ENCODE measurements around the gene S1PR2. TPM values are rescaled to one million over a fixed set of nuclear protein-coding genes. Genes with fewer than 3 reads are reported as not detected.

S1PR2 gene
- total RNA-seq, 3 donors from 2014 or later = 6.1 to 18.4 (median 13.1) TPM

DNA sequence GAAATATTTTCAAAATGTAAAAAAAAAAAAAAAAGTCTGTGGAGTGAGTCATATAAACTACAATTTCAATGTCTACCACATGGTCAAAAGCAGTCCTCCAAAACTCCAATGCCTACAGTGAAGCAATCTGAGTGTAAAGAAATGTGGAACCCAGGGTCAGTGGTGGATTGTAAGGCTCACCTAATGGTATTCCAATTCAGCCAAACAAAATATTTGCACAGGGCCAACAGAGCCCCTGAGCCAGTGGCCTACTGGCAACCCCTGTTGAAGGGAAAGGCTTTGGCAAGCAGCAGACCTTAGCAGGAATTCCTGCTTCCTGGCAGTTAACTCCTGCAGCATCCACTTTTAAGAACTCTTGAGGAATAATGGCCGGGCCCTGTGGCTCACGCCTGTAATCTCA is 39.8 kb downstream of the S1PR2 start:
- peak; percentile 35 to 59 for DNase-seq (ENCODE audit: low spot score in 2 of 2)
- H3K36me3 ChIP-seq = no peaks in the 10 kb centered on the region
- no peaks in the 10 kb centered on the region for H3K27me3 ChIP-seq
- no peaks in the 10 kb centered on the region for H3K4me1 ChIP-seq
- no peaks in the 10 kb centered on the region for H3K9me3 ChIP-seq
- H3K27ac ChIP-seq = peak overlapping the region in 1 of 2 donors; percentile 0
- H3K4me3 ChIP-seq = no peak overlapping the region
- intact Hi-C loops (cut with DNase I; ENCODE audit: low total_unique reads) = no loop called here
- TF ChIP-seq, protein P1, sequence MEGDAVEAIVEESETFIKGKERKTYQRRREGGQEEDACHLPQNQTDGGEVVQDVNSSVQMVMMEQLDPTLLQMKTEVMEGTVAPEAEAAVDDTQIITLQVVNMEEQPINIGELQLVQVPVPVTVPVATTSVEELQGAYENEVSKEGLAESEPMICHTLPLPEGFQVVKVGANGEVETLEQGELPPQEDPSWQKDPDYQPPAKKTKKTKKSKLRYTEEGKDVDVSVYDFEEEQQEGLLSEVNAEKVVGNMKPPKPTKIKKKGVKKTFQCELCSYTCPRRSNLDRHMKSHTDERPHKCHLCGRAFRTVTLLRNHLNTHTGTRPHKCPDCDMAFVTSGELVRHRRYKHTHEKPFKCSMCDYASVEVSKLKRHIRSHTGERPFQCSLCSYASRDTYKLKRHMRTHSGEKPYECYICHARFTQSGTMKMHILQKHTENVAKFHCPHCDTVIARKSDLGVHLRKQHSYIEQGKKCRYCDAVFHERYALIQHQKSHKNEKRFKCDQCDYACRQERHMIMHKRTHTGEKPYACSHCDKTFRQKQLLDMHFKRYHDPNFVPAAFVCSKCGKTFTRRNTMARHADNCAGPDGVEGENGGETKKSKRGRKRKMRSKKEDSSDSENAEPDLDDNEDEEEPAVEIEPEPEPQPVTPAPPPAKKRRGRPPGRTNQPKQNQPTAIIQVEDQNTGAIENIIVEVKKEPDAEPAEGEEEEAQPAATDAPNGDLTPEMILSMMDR (IDR thresholded peaks at IDR 0.05) = no peak
- no peak for TF ChIP-seq POLR2A (IDR thresholded peaks at IDR 0.05)
- peak in 1 of 3 donors; percentile 39 for TF ChIP-seq POLR2AphosphoS5 (IDR thresholded peaks at IDR 0.05)

DNA sequence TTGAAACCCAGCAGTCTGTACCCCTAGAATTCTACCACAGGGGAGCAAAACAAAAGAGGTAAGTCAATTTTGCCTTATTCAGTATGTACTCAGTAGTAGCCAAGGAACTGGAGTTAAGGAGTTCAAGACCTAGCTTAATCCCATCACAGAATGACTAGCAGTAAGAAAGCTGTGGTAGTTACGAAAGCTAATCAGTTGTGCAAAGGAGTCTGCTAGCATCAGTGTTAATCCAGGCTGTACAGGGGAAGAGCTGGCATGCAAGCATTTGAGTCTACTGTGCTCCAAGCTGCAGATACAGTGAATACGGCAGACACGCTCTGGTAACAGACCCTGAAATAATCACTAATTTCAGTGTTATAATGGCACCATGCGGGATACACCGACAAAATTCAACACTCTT is 41.1 kb downstream of the S1PR2 start:
- no peaks in the 10 kb centered on the region for H3K4me1 ChIP-seq
- no peaks in the 10 kb centered on the region for H3K9me3 ChIP-seq
- no peak overlapping the region for H3K27ac ChIP-seq
- no peak for DNase-seq (ENCODE audit: low spot score in 2 of 2)
- no peak for TF ChIP-seq POLR2AphosphoS5 (IDR thresholded peaks at IDR 0.05)
- no peak for TF ChIP-seq POLR2A (IDR thresholded peaks at IDR 0.05)
- TF ChIP-seq, protein P1 (IDR thresholded peaks at IDR 0.05) = no peak
- intact Hi-C loops (cut with DNase I; ENCODE audit: low total_unique reads) = no loop called here
- H3K27me3 ChIP-seq = no peaks in the 10 kb centered on the region
- no peaks in the 10 kb centered on the region for H3K36me3 ChIP-seq
- H3K4me3 ChIP-seq = no peak overlapping the region

DNA sequence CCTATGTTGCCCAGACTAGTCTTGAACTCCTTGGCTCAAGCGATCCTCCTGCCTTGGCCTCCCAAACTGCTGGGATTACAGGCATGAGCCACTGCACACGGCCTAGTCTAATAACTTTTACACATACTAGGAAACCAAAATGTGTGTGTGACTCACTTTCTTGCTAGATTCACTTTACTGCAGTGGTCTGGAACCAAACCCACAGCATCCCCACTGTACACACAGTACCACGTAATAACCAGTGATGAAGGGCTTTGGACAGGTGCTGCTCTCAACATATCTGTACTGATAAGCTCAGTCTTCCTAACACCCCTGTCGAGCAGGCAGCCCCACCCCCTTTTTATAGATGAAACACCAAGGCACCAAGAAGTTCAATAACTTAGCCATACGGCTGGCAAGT is 41.5 kb downstream of the S1PR2 start:
- DNase-seq (ENCODE audit: low spot score in 2 of 2) = no peak
- H3K27ac ChIP-seq = no peak overlapping the region
- no peaks in the 10 kb centered on the region for H3K36me3 ChIP-seq
- H3K27me3 ChIP-seq = no peaks in the 10 kb centered on the region
- H3K9me3 ChIP-seq = no peaks in the 10 kb centered on the region
- intact Hi-C loops (cut with DNase I; ENCODE audit: low total_unique reads) = no loop called here
- no peak for TF ChIP-seq POLR2A (IDR thresholded peaks at IDR 0.05)
- no peak for TF ChIP-seq POLR2AphosphoS5 (IDR thresholded peaks at IDR 0.05)
- TF ChIP-seq, protein P1 (IDR thresholded peaks at IDR 0.05) = no peak
- H3K4me3 ChIP-seq = no peak overlapping the region
- peaks cover 0 to under 1% of the 10 kb centered on the region in 2 donors for H3K4me1 ChIP-seq

DNA sequence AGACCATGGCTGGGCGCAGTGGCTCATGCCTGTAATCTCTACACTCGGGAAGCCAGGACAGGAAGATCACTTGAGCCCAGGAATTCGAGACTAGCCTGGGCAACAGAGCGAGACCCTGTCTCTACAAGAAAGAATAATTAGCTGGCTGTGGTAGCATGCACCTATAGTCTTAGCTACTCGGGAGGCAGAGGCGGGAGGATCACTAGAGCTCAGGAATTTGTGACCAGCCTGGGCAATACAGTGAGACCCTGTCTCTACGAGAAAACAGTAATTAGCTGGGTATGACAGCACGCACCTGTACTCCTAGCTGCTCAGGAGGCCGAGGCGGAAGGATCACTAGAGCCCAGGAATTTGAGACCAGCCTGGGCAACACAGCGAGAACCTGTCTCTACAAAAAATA is 43.8 kb downstream of the S1PR2 start:
- Histone ChIP-seq H3K36me3 (no peaks in the 10 kb centered on the region), H3K4me1 (peaks cover 0 to 8% of the 10 kb centered on the region in 2 donors), H3K27ac (peak overlapping the region in 1 of 2 donors; percentile 43), H3K9me3 (no peaks in the 10 kb centered on the region), H3K27me3 (no peaks in the 10 kb centered on the region), H3K4me3 (no peak overlapping the region)
- no peak for DNase-seq (ENCODE audit: low spot score in 2 of 2)
- intact Hi-C loops (cut with DNase I; ENCODE audit: low total_unique reads) = no loop called here
- TF ChIP-seq POLR2A (IDR thresholded peaks at IDR 0.05) (no peak), POLR2AphosphoS5 (IDR thresholded peaks at IDR 0.05) (no peak)
- TF ChIP-seq, protein P1 (IDR thresholded peaks at IDR 0.05) = no peak

DNA sequence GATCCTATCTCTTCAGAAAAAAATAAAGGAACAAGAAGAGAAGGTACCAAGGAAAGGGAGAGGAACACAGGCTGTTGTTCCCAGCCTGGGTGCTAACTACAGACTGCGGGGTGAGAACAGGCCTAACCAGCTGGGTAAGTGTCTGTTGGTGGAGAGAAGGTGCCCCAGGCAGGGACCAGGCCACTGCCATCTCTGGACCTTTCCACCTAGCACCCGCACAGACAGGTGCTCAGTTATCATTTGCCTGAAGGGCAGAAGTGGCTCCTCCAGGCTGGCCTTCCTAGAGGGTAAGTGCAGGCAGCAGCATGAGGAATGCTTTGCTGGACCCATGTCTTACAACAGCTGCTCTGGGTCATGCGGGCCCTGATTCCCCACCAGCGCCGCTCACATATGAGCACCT is 46.5 kb downstream of the S1PR2 start:
- Histone ChIP-seq H3K27me3 (no peaks in the 10 kb centered on the region), H3K4me1 (peaks cover 0 to 8% of the 10 kb centered on the region in 2 donors), H3K9me3 (no peaks in the 10 kb centered on the region), H3K27ac (peak overlapping the region; percentile 77 to 82), H3K4me3 (peak overlapping the region in 1 of 3 donors; percentile 15), H3K36me3 (no peaks in the 10 kb centered on the region)
- intact Hi-C loops (cut with DNase I; ENCODE audit: low total_unique reads) = no loop called here
- peak; percentile 75 to 83 for DNase-seq (ENCODE audit: low spot score in 2 of 2)
- TF ChIP-seq, protein P1 (IDR thresholded peaks at IDR 0.05) = no peak
- no peak for TF ChIP-seq POLR2A (IDR thresholded peaks at IDR 0.05)
- peak in 2 of 3 donors; percentile 27 to 48 for TF ChIP-seq POLR2AphosphoS5 (IDR thresholded peaks at IDR 0.05)

Data from breast epithelium (tissue), 4 donors.